ENCODE measurements around the gene KLHL13. TPM values are rescaled to one million over a fixed set of nuclear protein-coding genes. Genes with fewer than 3 reads are reported as not detected.

KLHL13 gene
- total and polyA plus RNA-seq, 10 of the 15 experiments (the other 5 are each of a cell fraction or from before 2014, with no cell fraction given): 8.2 to 34.1 (median 13.8) TPM

DNA sequence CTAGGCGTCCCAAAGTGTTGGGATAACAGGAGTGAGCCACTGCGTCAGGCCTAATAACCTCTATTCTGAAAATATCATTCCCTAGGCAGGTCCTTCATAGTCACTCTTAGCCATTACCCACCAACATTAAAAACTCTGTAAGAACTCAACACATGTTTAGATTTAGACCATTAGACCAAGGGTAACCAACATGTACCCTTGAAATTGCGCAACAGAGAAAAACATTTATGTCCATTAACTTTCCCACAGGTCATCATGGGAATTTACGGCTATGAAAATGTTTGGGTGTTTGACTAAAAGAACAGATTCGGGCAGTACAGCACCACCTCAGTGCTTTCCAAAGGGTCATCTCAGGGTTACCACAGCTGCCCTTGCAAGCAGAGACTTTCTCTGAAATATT, 7.5 kb downstream of the KLHL13 start:
- Histone ChIP-seq H3K36me3 (ENCODE audit: control insufficient read depth in 2 of 2, insufficient read depth in 2 of 2, low read length in 1 of 2) (no peaks in the 10 kb centered on the region), H3K9me3 (replicated peaks; ENCODE audit: control insufficient read depth, insufficient read depth, low read length) (no peaks in the 10 kb centered on the region), H2AFZ (ENCODE audit: control insufficient read depth, low read depth, low read length) (no peak overlapping the region), H4K20me1 (ENCODE audit: control insufficient read depth, insufficient read depth) (no peaks in the 10 kb centered on the region), H3K9ac (ENCODE audit: control insufficient read depth, insufficient read depth, low read length) (no peak overlapping the region), H3K79me2 (ENCODE audit: control insufficient read depth, insufficient read depth, low read length) (no peaks in the 10 kb centered on the region), H3K27me3 (replicated peaks in 1 of 2; ENCODE audit: control insufficient read depth in 2 of 2, insufficient read depth in 2 of 2, low read length in 1 of 2) (no peaks in the 10 kb centered on the region), H3K4me3 (no peak overlapping the region), H3K4me2 (ENCODE audit: control insufficient read depth, insufficient read depth) (no peak overlapping the region), H3K27ac (ENCODE audit: control insufficient read depth, insufficient read depth) (no peak overlapping the region), H3K4me1 (ENCODE audit: control insufficient read depth, insufficient read depth, low read length) (no peaks in the 10 kb centered on the region)
- FAIRE-seq (no peak), ATAC-seq (no peak), DNase-seq (ENCODE audit: low read depth, low spot score) (no peak)
- TF ChIP-seq SREBF2 (IDR thresholded peaks at IDR 0.05; ENCODE audit: low read length) (no peak), ZZZ3 (IDR thresholded peaks at IDR 0.05; ENCODE audit: control insufficient read depth, insufficient read length, low read depth) (no peak), TCF12 (IDR thresholded peaks at IDR 0.05; ENCODE audit: low read depth, low read length) (no peak), ZNF217 (IDR thresholded peaks at IDR 0.05) (no peak), NR2C2 (IDR thresholded peaks at IDR 0.05; ENCODE audit: borderline replicate concordance, control insufficient read depth, insufficient read length, low read depth) (no peak), MYC (IDR thresholded peaks at IDR 0.05; ENCODE audit: insufficient read depth, insufficient read length, insufficient replicate concordance, low read length, severe bottlenecking) (no peak), YBX1 (IDR thresholded peaks at IDR 0.05) (no peak), CBX3 (IDR thresholded peaks at IDR 0.05; ENCODE audit: borderline replicate concordance, low read depth) (no peak), SMARCA5 (IDR thresholded peaks at IDR 0.05) (no peak), KAT2A (conservative IDR thresholded peaks at IDR 0.05; ENCODE audit: control insufficient read depth, low read depth, low read length) (no peak), FOXM1 (IDR thresholded peaks at IDR 0.05; ENCODE audit: low read depth, low read length) (no peak), RB1 (IDR thresholded peaks at IDR 0.05; ENCODE audit: borderline replicate concordance) (no peak)
- TF ChIP-seq, protein P1, sequence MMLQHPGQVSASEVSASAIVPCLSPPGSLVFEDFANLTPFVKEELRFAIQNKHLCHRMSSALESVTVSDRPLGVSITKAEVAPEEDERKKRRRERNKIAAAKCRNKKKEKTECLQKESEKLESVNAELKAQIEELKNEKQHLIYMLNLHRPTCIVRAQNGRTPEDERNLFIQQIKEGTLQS (IDR thresholded peaks at IDR 0.05; ENCODE audit: borderline replicate concordance, extremely low read depth, low read depth, low read length): no peak
- TF ChIP-seq, protein P2, sequence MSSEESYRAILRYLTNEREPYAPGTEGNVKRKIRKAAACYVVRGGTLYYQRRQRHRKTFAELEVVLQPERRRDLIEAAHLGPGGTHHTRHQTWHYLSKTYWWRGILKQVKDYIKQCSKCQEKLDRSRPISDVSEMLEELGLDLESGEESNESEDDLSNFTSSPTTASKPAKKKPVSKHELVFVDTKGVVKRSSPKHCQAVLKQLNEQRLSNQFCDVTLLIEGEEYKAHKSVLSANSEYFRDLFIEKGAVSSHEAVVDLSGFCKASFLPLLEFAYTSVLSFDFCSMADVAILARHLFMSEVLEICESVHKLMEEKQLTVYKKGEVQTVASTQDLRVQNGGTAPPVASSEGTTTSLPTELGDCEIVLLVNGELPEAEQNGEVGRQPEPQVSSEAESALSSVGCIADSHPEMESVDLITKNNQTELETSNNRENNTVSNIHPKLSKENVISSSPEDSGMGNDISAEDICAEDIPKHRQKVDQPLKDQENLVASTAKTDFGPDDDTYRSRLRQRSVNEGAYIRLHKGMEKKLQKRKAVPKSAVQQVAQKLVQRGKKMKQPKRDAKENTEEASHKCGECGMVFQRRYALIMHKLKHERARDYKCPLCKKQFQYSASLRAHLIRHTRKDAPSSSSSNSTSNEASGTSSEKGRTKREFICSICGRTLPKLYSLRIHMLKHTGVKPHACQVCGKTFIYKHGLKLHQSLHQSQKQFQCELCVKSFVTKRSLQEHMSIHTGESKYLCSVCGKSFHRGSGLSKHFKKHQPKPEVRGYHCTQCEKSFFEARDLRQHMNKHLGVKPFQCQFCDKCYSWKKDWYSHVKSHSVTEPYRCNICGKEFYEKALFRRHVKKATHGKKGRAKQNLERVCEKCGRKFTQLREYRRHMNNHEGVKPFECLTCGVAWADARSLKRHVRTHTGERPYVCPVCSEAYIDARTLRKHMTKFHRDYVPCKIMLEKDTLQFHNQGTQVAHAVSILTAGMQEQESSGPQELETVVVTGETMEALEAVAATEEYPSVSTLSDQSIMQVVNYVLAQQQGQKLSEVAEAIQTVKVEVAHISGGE (CRISPR knock-in tag; IDR thresholded peaks at IDR 0.05): no peak
- BruUV-seq (replicated peaks): no TSS peak
- RAD21 ChIA-PET (ENCODE audit: unreplicated experiment): no interaction called here
- in situ Hi-C loops (cut with MboI) (no loop called here), intact Hi-C loops (cut with micrococcal nuclease; ENCODE audit: unreplicated experiment) (no loop called here)
- CTCF ChIA-PET: no interaction called here
- WGBS (ENCODE audit: insufficient coverage, insufficient replicate concordance, low lambda C conversion rate, missing lambda C conversion rate): 68% methylated on average over 5 of the region's 5 CpGs
- SMC1A ChIA-PET (ENCODE audit: uncharacterized antibody, unreplicated experiment): interaction anchor here (0.7 kb wide), 1 partner anchor 104 kb away, joined by 3 read pairs; no protein-coding TSS in a partner anchor
- POLR2A ChIA-PET: no interaction called here

All from GM12878 (cell line).